Heart right ventricle (tissue), 16 donors: ENCODE measurements around the gene MTOR. TPM values are rescaled to one million over a fixed set of nuclear protein-coding genes. Genes with fewer than 3 reads are reported as not detected.

Experiments used
- ATAC-seq, 8 donors: fragments of 200-7000 bp; cut with Tn5 transposase; one replicate each; pipeline ENCODE4 v1.9.1; 2020; ENCODE audit warnings: mild to moderate bottlenecking in 8 of 8, moderate library complexity in 8 of 8, moderate number of reproducible peaks in 1 of 8
- DNase-seq, 2 donors: peaks; one replicate each; pipeline ENCODE4 v3.0.0-alpha.2; 2020
- H3K27ac ChIP-seq, 10 donors: fragments of 200-600 bp; sonication (generic) in 2 of 10; one replicate each; pipeline versions ENCODE4 v1.5.0 to v1.8.0; 2020 to 2022; ENCODE audit warnings: mild to moderate bottlenecking in 3 of 10
- H3K27me3 ChIP-seq, 7 donors: fragments of 200-600 bp; one replicate each; pipeline ENCODE4 v1.8.0; 2021 to 2022; ENCODE audit warnings: mild to moderate bottlenecking in 2 of 7
- H3K36me3 ChIP-seq, 9 donors: fragments of 200-600 bp; sonication (generic) in 1 of 9; one replicate each; pipeline versions ENCODE4 v1.5.0 to v1.8.0; 2020 to 2022; ENCODE audit warnings: mild to moderate bottlenecking in 2 of 9
- H3K4me1 ChIP-seq, 9 donors: fragments of 200-600 bp; sonication (generic) in 1 of 9; one replicate each; pipeline versions ENCODE4 v1.5.0 to v1.8.0; 2020 to 2022; ENCODE audit warnings: mild to moderate bottlenecking in 4 of 9
- H3K4me3 ChIP-seq, 10 donors: fragments of 200-600 bp; sonication (generic) in 2 of 10; one replicate each; pipeline versions ENCODE4 v1.5.0 to v1.8.0; 2020 to 2022; ENCODE audit warnings: mild to moderate bottlenecking in 7 of 10, moderate library complexity in 2 of 10
- H3K9me3 ChIP-seq, 11 donors: fragments of 200-600 bp in 10 of 11; sonication (generic) in 2 of 11; one replicate each; pipeline versions ENCODE4 v1.5.0 to v1.8.0; 2013 to 2022; ENCODE audit warnings: mild to moderate bottlenecking in 2 of 11, control low read depth in 1 of 11, moderate library complexity in 1 of 11
- WGBS, 2 donors: extraction: QIAGEN DNeasy Blood & Tissue Kit; methylation state at CpG; one replicate each; pipeline ENCODE4 v1.1.7; 2013; ENCODE audit warnings: inconsistent platforms in 1 of 2; 5-methylcytosine and 5-hydroxymethylcytosine counted together
- intact Hi-C, 10 donors: fragments of 100-400 bp; cut with DNase I; formaldehyde crosslinking; loops; one replicate each; pipeline versions ENCODE4 v1.11.1 to v1.14.2; 2022
- polyA plus RNA-seq, 2 donors: library from polyadenylated mRNA; stranded (reverse); fragments of 200-250 nt; gene quantifications; one replicate each; pipeline ENCODE4 v1.2.3, GENCODE V29; 2013
- total RNA-seq, 10 donors: library from RNA; stranded (reverse); fragmentation: NEBNext Ultra II Directional in 3 of 10; extraction: Animal tissue kit (Norgen Biotek cat#: 25700) in 3 of 10; gene quantifications; one replicate each; pipeline versions ENCODE4 v1.2.1 to v1.2.4, GENCODE V29; 2021 to 2023
- TF ChIP-seq, protein P1 (sequence below), 9 donors: fragments of 200-600 bp; sonication (generic) in 2 of 9; IDR thresholded peaks; one replicate each; pipeline versions ENCODE4 v1.5.0 to v1.8.0; 2021 to 2022; ENCODE audit warnings: antibody characterized with exemption in 9 of 9, mild to moderate bottlenecking in 5 of 9, moderate library complexity in 1 of 9
- donor health status: Arrhythmogenic right ventricular cardiomyopathy.
- donor health status: ischemic (EF 13 %, LVEDD 7.1; RV severe dilation, severe dysfunction).
- donor health status: healthy with polysubstance abuse.
- donor health status: DM: no; HTN: yes; CAD: no.
- donor health status: DM: no; HTN: no; CAD: no.
- donor health status: ischemic (EF 25% LVEDD 6.9; RV normal size, moderate dysfunction).
- donor health status: ischemic (EF 25% LVEDD 5.7; RV mildly dilated, moderate dysfunction).
- donor health status: healthy.
- donor health status: DM: yes; HTN: yes; CAD: no.
- donor health status: Ischemic cardiomyopathy.
- donor health status: ischemic (EF 35%, LVEDD 5.7; RV mildly dilated, moderate dysfunction).
- donor health status: nonischemic (EF 11% LVEDD 7.7; RV severe dilation, severe dysfunction).
- donor health status: DM: yes; HTN: yes; CAD: no.
- donor health status: PGD.
- donor health status: ischemic (EF 29% LVEDD 5.4; RV normal size, mild dysfunction).
- donor health status: nonischemic (EF 23%, LVEDD 6.1; RV moderate dilation, normal function).

The MTOR gene
- total and polyA plus RNA-seq, 12 donors: 18.7 to 42.7 (median 36.3) TPM

DNA sequence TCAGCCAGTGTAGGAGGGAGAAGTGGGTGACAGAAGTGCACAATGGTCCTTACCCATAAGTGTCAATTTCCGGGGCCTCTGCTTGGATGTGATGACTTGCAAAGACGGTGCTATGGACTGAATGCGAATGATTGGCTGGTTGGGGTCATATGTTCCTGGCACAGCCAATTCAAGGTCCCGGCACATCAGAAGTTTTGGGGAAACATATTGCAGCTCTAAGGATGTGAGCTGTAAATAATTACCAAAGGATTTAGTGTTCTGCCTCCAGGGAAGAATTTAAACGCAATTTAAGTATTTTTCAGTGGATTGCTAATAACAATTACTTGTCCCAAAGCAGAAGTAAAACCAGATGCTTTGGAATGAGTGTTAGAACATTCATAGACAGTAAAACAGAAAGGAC lies 135.8 kb downstream of the MTOR start:
- TF ChIP-seq, protein P1, sequence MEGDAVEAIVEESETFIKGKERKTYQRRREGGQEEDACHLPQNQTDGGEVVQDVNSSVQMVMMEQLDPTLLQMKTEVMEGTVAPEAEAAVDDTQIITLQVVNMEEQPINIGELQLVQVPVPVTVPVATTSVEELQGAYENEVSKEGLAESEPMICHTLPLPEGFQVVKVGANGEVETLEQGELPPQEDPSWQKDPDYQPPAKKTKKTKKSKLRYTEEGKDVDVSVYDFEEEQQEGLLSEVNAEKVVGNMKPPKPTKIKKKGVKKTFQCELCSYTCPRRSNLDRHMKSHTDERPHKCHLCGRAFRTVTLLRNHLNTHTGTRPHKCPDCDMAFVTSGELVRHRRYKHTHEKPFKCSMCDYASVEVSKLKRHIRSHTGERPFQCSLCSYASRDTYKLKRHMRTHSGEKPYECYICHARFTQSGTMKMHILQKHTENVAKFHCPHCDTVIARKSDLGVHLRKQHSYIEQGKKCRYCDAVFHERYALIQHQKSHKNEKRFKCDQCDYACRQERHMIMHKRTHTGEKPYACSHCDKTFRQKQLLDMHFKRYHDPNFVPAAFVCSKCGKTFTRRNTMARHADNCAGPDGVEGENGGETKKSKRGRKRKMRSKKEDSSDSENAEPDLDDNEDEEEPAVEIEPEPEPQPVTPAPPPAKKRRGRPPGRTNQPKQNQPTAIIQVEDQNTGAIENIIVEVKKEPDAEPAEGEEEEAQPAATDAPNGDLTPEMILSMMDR (IDR thresholded peaks at IDR 0.05): no peak
- H3K4me1 ChIP-seq: peaks cover 0 to 5% (median 0%) of the 10 kb centered on the region in 9 donors
- H3K4me3 ChIP-seq: no peak overlapping the region
- DNase-seq (no peak), ATAC-seq (no peak)
- H3K27me3 ChIP-seq: no peaks in the 10 kb centered on the region
- WGBS, 2 donors: 84 to 86% methylated on average over 5 of the region's 5 CpGs
- no peaks in the 10 kb centered on the region for H3K9me3 ChIP-seq
- intact Hi-C loops: no loop called here
- no peak overlapping the region for H3K27ac ChIP-seq
- peaks cover 14 to 100% (median 71%) of the 10 kb centered on the region in 9 donors for H3K36me3 ChIP-seq

DNA sequence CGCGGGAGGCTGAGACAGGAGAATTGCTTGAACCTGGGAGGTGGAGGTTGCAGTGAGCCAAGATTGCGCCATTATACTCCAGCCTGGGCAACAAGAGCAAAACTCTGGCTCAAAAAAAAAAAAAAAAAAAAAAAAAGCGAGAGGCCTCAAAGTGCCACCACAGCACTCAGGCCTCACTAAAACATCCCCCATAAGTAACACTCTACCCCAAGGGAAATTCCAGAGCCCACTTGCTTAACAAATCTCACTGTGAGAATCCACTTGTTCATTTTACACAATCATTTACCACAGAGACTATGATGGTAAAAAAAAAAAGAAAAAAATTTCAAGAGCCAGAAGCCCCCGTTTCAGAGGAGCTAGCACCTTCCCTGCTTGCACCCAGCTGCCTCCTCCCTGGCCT lies 136.4 kb downstream of the MTOR start:
- Histone ChIP-seq H3K9me3 (no peaks in the 10 kb centered on the region), H3K4me3 (no peak overlapping the region), H3K36me3 (peaks cover 14 to 100% (median 78%) of the 10 kb centered on the region in 9 donors), H3K27me3 (no peaks in the 10 kb centered on the region), H3K27ac (no peak overlapping the region), H3K4me1 (no peaks in the 10 kb centered on the region)
- no peak for ATAC-seq
- DNase-seq: no peak
- WGBS, 2 donors: 93 to 95% methylated on average over 5 of the region's 5 CpGs
- intact Hi-C loops: no loop called here
- TF ChIP-seq, protein P1 (IDR thresholded peaks at IDR 0.05): no peak

DNA sequence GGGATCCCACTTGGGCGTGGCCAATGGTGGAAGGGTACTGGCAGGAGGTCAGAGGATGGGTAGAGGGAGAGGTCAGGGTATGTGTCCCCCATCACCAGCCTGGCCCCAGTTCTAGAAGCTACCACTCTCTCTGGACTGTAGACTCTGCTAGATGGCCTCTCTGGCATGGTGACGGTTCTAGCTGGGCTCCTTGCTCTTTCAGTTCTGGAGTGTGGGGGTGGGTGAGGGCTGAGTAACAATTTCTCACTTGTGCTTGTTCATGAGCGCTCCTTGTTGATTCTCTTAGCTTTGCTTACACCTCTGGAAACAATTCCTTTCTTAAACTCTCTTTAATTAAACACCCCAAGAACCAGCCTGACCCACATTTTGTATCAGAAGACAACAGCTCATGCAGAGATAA lies 137.4 kb downstream of the MTOR start:
- Histone ChIP-seq H3K36me3 (peaks cover 9 to 100% (median 85%) of the 10 kb centered on the region in 9 donors), H3K27ac (no peak overlapping the region), H3K9me3 (no peaks in the 10 kb centered on the region), H3K4me1 (no peaks in the 10 kb centered on the region), H3K4me3 (no peak overlapping the region), H3K27me3 (no peaks in the 10 kb centered on the region)
- WGBS, 2 donors: 96% methylated on average over 3 of the region's 3 CpGs
- ATAC-seq (no peak), DNase-seq (no peak)
- intact Hi-C loops: no loop called here
- TF ChIP-seq, protein P1 (IDR thresholded peaks at IDR 0.05): no peak

- no peak overlapping the region for H3K27ac ChIP-seq
- WGBS, 2 donors: 95 to 97% methylated on average over 2 of the region's 2 CpGs
- intact Hi-C loops: loop anchor here in 1 of 10 donors (10.0 kb wide), 1 partner anchor 88 kb away; no protein-coding TSS in a partner anchor
- no peaks in the 10 kb centered on the region for H3K9me3 ChIP-seq
- peaks cover 0 to 100% (median 58%) of the 10 kb centered on the region in 9 donors for H3K36me3 ChIP-seq
- TF ChIP-seq, protein P1 (IDR thresholded peaks at IDR 0.05): no peak
- no peak for DNase-seq
- ATAC-seq: no peak
- H3K27me3 ChIP-seq: no peaks in the 10 kb centered on the region
- no peak overlapping the region for H3K4me3 ChIP-seq
- no peaks in the 10 kb centered on the region for H3K4me1 ChIP-seq
These were observed 146.0 kb downstream of the MTOR start for GRCh38 chr1:11116318-11116717.
